ENCODE data around the gene TTPAL. TPM values are rescaled to one million over a fixed set of nuclear protein-coding genes. Genes with fewer than 3 reads are reported as not detected.

TTPAL gene
- polyA plus RNA-seq, 1 donor, result 5.0 TPM

DNA sequence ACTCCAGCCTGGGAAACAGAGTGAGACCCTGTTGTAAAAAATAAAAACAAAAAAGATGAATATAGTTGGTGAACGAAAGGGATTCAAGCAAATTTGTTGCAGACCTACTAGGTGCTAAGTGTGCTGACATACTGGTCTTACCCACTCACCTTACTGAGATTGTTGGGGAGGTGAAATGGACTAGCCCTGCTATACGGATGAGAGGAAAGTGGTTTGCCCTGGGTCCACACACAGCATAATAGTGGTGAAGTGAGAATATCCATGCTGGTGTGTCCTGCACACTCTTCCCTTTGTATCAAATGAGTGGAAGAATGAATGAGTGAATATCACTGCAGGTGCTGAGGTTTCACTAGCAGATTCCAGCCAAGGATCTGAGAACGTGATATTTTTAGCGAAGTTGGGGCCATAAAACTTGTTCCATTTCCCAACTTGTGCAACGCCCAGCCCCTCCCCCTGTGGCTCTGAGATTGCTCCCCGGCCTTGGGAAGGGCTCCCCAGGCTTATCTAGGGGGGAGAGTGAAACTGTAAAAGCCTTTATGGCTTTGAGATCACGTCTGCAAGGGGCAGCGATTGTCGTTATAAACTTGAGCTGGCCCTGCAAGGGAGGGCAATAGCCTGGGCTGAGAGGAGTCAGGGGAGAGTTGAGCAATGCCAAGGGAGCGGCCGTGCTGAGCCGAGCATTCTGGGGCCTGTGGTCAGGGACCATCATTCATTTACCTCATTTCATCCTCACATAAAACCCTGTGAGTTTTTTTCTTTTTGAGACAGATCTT lies 33.2 kb upstream of the TTPAL start:
- no peak for DNase-seq

DNA sequence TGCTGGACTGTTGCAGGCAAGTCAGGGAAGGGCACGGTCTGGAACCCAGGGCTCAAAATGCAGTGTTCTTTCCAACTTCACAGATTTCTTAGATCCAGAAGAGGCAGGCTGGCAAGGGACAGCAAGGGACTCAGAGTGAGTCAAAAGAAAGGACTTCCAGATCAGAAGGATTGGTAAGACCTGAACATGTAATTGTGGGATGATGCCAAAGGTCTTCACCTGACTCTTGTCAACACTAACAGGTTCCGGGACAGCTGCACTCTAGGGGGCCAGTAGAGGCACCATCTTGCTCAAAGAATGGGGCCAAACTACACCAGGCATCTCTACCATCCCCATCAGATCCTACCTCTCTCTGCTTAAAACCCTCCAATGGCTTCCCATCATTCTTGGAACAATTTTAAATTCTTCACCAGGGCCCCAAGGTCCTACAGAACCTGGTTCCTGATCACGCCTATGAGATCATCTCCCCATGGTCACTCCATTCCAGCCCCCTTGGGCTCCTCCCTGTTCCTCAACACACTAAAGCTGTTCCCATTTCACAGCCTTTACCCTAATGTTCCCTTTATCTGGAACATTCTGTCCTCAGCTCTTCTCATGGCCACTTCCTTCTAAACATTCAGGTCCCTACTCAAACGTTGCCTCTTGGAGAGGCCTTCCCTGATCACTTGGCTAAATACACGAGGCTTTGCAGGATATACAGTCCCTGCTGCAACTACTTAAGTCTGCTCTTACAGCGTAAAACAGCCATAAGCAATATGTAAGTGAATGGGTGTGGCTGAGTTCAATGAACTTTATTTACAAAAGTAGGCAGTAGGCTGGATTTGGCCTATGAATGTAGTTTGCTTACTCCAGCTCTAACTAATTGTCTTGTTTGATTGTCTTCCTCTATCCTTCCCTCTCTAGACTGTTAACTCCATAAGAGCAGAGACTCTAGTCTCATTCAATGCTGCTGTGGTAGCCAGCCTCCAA lies 29.6 kb upstream of the TTPAL start:
- no peak for DNase-seq

DNA sequence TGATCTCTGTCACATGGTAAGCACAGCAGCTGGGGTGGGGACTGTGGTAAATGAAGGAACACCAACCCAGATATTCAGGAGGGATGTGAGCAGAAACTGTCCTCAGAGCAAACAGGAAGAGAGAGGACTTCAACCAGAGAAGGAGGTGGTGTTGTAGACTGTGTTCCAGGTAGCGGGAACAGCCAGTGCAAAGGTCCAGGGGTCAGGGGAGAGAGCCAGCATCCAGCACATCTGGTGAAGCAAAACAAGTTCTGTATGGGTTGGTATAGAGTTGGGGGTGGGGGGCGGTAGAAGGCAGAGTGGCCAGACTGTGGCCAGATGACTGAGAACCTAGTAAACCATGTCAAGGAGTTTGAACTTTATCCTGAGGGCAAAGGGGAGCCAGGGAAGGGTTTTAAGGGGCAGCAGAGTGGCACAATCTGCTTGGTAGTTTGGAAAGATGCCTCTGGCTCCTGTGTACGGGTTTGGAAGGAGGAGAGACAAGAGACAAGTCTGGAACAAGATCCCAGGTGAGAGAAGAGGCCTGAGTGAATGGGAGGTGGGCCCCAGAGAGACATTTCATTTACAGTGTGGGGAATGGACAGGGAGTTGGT lies 27.8 kb upstream of the TTPAL start:
- DNase-seq, result no peak

DNA sequence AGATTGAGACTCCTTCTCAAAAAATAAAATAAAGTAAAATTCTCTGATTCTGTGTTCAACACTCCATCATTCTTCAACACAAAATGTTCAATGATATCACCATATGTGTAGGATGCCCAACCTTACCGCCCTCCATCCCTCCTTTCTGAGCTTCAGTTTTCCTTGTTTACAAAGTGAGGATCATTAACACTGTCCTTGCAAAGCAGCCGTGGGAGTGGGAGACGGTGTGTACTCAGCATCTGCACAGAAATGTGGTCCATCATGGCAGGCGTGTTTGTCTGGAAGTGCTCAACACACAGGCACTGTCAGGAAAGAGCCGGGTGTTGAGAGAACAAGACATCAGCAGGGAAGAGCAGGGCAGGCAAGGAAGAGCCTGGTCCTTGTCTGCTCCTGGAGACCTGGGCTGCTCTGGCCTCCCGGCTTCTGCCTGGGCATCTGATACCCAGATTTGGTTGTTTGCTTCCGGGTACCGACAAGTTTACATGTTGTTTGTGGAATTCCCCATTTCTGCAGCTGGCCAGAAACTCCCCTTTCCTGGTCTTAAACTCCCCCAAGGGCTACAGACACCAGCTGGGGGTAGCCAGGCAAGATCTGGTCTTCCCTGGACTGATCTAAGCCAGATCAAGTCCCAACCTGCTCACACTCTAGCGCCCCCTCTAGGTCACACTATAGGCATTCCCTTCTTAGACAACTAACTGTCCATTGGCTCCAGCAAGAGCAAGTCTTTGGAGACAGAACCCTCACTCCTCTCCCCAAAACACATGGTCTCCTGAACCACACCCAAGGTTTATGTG lies 26.7 kb upstream of the TTPAL start:
- no peak for DNase-seq

DNA sequence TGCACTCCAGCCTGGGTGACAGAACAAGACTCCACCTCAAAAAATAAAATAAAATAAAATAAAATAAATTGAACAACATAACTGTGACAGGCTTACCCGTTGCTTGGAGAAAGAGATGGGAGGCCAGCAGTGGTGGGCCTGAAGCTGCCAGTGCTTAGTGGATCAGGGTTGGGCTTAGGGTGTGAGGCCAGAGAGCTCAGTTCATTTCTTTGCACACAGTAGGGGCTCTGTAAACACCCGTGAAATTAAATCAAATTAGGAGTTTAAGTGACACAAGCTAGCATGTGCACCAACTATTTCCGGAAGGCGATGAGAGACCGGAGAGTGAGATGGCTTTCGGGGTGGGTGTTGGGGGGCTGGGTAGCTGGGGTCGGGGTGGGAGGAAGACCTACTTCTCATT lies 25.8 kb upstream of the TTPAL start:
- no peak for DNase-seq

DNA sequence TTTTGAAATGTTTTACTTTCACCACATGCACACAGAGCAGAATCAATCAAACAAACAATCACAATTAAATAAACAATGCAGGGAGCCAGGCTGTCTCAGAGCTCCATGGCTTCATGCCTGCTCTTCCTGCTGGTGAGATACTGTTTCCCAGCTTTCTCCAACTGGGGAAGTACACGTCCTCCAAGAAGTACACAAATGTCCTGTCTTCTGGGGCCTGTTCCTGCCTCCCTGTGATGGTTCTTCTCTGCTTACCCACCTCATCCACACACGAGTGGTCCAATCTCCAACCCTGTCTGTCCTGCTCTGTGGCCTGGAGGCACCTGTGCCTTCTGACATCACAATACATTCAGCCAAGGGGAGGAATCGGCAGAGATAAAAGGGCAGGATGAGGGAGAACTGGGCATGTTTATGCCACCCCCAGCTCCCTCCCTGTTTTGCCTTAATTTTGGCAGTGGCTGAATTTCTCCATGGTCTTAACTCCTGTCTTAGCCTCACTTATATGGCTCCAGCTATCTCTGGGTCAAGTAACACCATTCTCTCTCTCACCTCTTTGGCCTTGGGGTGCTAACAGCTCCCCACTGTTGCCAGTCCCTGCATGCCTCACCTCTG lies 25.3 kb upstream of the TTPAL start:
- DNase-seq, result no peak

DNA sequence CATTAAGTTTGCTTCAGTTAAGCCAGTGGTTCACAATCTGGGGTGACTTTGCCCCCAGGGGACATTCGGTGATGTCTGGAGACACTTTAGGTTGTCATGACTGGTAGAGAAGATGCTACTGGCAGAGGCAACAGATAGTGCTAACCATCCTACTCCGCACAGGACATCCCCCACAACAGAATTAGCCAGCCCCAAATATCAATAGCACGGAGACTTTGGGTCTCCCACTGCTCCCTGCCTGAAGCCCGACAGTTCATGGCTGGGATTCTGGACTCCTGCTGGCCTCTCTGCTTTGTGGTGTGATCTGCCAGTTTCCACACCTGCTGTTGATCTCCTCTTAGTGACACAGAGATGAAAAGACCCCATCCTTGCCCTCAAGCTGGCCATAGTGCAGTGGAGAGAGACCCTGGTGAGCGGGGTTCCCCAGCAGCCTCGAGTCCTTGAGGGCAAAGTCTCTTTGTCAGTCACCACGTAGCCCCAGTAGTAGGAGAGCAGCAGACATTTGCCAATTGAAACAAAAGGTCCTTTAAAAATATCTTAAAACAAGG lies 24.7 kb upstream of the TTPAL start:
- DNase-seq, result no peak

DNA sequence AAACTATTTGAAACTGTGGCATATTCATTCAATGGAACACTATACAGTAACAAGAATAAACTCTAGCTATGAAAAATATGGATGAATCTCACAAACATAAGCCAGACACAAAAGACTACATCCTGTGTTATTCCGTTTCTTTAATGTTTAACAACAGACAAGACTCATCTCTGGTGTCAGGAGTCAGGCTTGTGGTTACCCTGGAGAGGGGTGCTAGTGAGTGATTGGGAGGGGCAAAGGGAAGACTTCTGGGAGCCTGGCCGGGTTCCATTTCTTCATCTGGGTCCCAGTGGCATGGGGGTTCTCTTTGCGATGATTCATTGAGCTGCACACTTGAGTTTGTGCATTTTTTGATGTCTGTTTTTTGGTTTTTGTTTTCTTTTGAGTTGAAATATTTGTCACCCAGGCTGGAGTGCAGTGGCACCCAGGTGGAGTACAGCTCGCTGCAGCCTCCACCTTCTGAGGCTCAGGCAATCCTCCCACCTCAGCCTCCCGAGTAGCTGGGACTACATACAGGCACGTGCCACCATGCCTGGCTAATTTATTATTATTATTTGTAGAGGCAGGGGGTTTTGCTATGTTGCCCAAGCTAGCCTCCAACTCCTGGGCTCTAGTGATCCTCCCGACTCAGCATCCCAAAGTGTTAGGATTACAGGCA lies 21.2 kb upstream of the TTPAL start:
- DNase-seq, result no peak

DNA sequence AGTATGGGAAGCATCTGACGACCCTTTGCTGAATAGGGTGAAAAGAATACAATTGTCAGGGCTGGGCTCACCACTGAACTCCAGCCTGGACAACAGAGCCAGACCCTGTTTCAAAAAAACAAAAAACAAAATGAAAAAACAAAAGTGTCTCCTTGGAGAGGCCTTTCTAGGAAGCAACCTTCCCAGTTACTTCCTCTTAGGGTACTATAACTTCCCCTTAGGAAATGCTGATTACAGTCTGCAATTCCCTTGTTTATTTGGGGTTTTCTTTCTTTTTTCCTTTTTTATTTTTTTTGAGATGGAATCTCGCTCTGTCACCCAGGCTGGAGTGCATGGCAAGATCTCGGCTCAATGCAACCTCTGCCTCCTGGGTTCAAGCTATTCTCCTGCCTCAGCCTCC lies 20.5 kb upstream of the TTPAL start:
- DNase-seq, result no peak

DNA sequence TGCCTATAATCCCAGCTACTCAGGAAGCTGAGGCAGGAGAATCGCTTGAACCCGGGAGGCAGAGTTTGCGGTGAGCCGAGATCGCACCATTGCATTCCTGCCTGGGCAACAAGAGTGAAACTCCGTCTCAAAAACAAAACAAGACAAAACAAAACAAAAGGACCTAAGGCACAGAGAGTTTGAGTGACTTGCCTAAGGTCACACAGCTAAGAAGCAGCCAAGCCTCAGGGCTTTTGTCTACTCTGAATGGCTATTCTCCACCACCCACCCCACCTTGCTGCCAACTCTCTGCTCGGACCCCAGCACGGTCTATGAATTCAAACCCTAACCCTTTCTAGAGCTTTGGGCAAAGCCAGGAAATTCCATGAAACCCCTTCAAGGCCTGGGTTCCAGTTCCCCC lies 19.1 kb upstream of the TTPAL start:
- DNase-seq, result no peak

DNA sequence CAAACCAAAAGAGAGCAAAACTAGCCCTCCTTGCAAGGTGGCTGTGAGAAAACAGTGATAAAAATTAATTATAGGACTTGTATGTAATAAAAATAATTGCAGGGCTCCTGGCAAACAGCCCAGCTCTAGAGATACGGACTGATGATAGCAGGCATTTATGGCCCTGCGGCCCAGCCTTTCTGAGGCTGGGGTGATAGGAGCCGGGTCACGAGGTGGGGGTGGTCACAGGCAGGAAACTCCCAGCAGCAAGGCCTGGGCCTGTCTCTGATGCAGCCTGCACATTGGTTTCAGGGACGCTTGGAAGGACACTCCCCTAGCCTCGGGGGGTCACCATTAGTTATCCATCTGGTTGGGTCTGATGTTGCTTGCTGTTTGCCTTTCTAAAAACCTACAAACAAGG lies 18.7 kb upstream of the TTPAL start:
- DNase-seq, result no peak

DNA sequence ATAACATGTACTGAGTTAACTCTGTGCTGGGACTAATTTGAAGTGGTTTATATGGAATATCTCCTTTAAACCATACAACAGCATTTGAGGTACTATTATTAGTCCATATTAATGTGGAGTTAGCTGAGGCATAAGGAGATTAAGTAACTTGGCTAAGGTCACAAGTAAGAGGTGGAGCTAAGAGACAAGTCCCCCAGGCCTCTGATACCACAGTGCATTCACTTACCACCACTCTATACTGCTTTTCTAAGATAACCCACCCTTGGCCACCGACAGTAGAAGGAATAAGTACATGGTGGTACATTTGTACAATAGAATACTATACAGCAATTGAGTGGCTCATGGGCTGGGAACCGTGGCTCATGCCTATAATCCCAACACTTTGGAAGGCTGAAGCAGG lies 16.4 kb upstream of the TTPAL start:
- DNase-seq, result no peak

DNA sequence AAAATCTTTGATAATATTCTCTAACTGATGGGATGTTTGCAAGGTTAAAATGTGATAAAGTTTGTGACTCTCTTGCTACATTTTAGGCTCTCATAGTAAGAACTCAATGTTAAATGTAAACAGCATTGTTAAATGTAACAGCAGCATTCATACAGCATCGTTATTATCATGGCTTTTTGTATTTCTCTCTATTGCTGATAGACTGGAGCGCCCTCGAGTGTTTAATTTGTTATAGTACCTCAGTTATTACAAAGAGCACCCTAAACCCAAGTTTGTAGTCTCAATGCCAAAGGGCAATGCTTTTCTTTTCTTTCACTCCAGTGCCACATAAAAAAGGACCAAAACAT lies 14.9 kb upstream of the TTPAL start:
- DNase-seq, result no peak

DNA sequence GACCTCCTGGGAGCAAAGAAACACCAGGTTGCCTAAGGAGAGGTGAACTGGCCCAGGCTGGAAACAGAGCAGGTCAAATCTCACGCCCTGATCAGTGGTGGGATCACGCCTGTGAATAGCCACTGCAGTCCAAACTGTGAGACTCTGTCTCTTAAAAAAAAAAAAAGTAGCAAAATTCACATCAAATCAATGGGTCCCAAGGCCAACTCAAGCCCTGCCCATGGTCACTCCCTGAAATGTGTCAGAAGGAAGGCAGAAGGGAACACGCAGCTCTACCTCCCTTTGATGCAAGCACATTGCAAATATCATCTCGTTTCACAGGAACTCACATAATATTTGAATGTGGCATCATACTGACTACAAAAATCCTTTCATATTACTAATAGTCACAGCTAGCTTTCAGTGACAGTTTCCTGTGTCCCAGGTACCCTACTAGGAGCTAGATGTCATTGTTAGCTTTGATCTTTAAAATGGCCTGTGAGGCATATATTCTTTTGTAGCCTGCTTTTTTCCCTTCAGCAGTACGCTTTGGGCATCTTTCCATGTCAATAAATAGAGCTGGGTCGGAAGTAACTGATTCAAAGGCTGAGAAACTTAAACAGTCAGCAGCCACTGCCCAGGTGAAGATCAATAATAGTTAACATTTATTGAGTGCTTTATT lies 14.4 kb upstream of the TTPAL start:
- no peak for DNase-seq

DNA sequence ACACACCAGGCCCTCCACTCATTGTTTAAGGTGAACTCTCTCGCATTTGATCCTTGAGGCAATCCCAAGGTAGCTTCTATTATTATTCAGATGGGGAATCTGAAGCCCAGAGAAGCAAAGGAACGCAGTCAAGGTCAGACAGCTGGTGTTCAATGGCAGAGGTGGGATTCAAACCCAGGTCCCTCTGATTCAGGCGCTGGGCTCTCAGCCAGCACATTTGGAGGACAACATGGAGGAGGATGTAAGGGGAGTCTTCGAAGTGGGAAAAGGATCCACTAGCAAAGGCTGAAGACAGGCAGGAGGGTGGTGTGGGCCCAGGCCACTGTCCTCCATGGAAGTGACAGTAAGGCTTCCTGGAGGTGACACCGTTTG lies 13.9 kb upstream of the TTPAL start:
- no peak for DNase-seq

DNA sequence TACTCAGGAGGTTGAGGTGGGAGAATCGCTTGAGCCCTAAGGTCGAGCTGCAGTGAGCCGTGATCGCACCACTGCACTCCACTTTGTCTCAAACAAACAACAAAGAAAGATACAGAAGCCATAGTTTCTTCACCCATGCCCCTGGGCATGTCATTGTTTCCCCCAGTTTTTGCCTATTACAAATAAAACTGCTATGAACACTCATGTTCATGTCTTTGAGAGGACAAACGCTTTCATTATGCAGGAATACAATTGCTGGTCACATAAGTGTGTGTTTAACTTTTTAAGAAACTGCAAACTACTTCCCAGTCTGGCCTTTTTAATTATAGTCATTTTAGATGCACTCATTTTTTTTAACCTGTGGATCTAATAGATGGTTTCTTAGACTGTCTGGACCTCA lies 12.2 kb upstream of the TTPAL start:
- no peak for DNase-seq

DNA sequence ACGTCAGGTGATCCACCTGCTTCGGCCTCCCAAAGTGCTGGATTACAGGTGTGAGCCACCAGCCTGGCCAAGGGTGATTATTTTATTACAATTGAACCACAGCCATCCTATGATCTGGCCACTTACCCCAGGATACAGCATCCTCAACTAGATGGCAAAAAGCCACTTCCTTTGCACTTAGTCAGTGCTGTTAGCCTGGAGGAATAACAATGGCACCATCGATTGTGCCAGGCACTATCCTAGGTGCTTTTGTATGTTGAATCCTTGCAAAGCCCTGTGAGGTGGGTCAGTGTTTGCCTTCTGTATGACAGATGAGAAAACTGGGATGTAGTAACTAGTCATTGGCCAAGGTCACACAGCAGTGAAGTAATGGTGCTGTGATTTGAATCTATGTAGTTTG lies 11.2 kb upstream of the TTPAL start:
- DNase-seq, result no peak

DNA sequence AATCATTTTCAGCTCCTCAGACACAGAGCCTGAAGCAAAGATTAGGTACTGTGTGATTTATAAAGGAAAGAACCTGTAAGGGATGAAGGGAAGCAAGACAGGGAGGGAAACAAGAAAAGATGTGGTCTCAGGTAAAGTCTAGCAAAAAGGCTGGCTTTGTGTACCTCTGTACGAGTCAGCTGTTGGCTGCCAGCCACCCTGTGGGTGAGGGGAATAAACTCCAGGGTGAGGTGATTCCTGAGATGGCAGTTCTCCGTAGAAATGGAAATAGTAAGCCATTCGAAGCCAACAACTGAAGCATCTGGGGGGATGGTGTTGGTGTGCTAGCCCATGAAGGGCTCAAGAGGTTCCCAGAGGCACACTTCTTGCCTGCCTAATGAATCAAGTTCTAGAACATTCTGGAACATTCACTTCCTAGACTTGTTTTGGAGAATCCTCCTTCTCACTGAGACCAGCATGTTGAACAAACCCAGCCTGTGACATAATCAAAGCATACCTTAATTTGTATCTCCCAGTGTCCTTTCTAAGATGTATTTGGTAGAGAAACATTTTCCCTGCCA lies 10.6 kb upstream of the TTPAL start:
- DNase-seq, result no peak

DNA sequence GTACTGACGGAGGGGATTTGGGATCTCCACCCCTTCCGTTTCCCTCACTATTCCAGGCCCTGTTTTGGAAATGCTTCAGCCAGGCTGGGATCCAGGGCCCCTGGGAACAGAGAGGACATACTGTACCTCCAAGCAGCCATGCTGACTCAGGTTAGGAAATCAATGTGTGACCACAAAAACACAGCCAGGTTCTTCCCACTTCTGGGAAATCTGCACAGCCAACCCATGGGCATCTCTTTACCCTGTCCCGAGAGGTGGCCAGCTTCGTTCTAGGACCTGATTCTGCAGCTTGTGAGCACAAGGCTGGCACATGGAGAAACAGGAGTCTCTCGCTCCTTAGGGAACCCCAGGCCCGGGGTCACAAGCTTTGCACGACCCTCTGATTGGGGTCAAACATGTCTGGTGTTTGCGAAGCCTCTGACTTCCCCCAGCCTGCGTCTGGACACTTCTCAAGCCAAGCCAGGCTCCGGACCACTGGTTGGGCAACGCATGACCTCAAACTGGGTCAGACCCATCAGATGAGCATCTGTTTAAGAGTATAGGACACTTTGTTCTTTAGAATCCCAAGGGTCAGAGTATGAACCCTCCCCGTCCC lies 8.3 kb upstream of the TTPAL start:
- no peak for DNase-seq
